NCI-H1105 (cell line): ENCODE data around the gene AP5Z1.

ENCODE experiments used
- DNase-seq: peaks from one replicate; lab custom pipeline; 2025; lab: John Stamatoyannopoulos, UW

Gene AP5Z1, protein sequence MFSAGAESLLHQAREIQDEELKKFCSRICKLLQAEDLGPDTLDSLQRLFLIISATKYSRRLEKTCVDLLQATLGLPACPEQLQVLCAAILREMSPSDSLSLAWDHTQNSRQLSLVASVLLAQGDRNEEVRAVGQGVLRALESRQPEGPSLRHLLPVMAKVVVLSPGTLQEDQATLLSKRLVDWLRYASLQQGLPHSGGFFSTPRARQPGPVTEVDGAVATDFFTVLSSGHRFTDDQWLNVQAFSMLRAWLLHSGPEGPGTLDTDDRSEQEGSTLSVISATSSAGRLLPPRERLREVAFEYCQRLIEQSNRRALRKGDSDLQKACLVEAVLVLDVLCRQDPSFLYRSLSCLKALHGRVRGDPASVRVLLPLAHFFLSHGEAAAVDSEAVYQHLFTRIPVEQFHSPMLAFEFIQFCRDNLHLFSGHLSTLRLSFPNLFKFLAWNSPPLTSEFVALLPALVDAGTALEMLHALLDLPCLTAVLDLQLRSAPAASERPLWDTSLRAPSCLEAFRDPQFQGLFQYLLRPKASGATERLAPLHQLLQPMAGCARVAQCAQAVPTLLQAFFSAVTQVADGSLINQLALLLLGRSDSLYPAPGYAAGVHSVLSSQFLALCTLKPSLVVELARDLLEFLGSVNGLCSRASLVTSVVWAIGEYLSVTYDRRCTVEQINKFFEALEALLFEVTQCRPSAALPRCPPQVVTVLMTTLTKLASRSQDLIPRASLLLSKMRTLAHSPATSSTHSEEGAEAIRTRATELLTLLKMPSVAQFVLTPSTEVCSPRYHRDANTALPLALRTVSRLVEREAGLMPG

DNA sequence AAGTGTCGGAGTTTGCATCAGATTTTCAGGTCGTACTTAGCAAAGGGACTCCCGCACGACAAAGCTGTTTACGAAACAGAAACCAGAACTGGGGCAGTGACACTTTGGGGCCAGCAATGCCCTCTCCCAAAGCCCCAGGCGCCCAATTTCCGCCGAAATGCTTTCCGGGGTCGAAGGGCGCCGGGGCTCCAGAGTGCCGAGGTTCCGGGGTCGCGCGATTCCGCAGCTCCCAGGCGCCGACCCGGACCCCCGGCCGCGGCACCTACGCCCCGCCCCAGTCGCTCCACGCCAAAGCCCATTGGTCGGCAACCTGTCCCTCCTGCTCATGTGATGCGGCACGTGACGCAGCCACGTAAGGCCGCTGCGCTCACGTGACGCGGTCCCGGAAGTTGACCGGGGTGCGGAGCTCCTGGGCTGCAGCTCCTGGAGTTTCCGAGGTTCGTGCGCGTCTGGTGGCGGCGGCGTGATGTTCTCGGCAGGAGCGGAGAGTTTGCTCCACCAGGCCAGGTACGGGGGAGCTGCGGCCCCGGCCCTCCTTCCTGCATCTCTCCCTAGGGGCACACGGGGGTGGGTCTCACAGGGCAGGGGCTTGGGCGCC is at the start of gene AP5Z1:
Gene AP5Z1 (plus strand): TSS at position 374 of the 598 bp plus-strand sequence. CDS start 93 bp downstream, at position 467.
- DNase-seq, result peak; percentile 95

DNA sequence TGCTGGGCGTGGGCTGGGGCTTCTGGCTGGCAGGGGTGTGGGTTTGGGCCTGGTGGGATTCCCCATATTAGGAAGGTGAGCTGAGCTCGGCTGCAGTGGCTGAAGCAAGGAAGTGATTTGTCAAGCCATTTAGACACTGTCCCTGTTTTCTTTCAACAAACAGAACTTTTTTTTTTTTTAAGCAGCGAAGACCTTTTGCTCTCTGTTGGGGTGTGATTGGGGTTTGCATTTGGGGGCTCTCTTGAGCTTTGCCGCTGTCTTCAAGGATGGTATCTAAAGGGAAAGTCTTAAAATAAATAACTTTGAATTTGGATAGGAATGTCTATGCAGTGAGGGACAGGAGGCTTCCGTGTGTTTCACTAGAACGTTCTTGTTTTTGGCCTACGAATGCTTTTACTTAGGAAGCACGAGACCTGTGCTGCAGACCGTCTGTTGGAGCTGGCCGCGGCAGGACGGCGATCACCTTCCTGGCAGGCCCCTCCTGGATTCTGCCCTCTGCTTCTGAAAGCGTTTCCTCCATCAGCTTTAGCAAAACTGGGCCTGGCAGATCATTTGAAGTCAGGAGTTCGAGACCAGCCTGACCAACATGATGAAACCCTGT is 49.5 kb upstream of the AP5Z1 start:
- DNase-seq, result no peak

DNA sequence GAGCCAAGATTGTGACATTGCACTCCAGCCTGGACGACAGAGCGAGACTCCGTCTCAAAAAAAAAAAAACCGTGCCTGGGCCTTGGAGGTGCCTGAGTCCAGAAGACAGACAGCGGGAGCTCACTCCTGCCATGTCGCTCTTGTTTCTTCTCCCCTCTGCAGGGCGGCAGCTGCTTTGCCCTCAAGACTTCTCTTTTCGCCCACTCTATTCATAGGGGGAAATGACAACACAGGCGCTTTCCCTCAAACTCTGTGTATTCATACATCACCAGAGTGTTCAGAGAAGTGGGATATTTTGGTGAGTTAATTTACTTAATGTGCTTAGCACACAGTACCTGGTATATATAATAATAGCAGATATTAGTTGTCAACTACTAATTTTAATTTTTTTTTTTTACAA is 48.9 kb upstream of the AP5Z1 start:
- no peak for DNase-seq

DNA sequence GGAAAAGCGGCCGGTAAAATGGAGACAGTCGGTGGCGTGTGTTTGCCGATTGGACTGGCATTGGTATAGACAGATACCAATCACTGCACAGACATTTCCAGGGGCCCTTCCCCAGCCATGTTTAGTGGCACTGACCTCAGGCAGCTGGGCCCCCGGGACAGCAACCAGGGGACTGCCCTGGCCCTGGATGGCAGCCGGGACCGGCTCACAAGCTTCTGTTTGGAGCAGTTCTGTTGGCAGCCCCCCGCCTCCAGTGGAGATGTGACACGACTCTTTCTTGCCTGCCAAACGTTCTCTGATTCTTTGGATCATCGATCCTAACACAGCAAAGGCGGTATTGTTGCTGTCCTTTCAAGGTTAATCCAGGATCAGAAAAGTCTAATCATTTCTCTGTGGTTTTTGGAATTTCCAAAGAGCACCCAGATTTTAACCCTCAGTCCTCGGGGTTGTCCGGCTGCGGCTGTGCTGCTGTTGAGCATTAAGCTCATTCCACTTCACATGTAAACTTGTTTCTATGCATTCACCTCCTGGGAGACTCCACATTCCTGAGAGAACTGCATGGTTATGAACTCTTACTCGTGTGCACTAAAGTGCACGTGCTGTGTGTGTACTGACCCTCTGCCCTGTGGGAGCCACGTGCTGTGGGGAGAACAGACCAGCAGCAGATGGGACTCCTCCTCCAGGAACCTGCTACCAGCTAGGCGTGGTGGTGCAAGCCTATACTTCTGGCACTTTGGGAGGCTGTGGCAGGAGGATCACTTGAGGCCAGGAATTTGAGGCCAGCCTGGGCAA is 47.3 kb upstream of the AP5Z1 start:
- no peak for DNase-seq

DNA sequence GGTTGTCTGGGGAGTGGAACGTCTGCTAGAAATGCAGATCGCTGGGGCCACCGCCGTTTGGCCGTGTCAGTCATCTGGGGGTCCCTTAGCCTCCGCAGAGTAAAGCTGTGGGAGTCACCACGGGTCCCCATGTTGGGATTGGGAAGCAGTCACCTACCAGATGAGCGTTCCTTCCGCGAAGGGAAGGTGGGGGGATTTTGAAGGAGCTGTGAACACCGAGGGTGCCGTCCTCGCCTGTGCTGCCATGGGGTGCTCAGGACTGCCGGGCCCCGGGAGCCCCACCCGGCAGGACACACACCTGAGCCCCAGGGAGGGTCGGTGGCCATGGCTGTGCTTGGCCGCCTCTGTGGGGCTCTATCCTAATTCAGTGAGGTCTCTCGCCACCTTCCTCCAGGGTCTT is 46.2 kb upstream of the AP5Z1 start:
- DNase-seq, result no peak

DNA sequence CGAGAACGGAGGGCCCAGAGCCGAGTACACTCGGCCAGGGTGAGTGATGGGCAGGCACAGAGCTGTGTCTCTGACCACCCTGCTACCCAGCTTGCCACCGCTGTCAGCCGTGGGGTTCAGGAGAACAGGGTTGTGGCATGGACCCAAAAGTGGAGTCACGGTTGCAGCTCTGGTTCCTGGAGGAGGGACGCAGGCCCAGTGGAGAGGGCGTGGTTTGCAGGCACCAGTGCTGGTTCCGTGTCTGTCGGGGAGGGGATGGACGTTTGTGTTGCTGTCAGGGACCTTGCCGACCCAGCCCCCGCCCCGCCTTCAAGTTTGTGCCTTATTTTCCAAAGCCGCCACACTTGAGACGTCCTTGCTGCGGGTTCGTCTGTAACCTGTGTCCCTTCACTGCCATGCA is 45.1 kb upstream of the AP5Z1 start:
- no peak for DNase-seq

DNA sequence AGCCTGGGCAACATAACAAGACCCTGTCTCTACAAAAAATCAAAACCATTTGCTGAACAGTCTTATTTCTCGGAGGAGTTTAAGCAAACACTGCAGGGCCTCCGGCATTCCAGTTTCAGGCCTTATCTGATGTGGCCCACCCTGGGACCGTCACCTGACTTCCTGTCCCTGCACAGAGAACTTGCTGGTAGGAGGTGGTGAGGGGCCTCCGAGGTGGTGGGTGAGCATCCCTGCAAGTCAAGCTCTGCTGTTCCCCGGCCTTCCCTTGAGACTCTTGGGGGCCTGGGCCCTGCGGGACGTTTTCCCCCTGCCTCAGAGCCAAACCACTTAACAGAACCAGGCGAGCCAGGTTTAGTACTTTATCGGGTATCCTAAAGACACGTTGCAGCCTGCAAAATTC is 44.5 kb upstream of the AP5Z1 start:
- DNase-seq, result no peak

DNA sequence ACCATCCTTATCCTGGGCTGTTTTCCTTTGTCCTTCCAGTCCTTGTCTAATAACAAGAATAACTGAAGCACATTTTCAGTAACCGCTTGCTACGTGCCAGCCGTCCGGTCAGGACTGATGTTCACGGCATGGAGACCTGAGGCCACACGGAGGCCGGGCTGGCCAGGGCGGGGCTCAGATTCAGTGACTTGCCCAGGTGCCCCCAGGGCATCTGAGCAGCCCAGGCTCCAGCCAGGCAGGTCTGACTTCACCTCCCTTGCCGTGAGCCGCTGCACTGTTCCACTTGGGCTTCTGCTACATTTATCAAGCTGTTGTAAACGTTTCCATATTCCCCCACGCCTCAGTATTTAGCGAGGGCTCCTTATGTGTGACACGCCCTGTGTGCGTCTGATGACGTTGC is 43.6 kb upstream of the AP5Z1 start:
- no peak for DNase-seq

DNA sequence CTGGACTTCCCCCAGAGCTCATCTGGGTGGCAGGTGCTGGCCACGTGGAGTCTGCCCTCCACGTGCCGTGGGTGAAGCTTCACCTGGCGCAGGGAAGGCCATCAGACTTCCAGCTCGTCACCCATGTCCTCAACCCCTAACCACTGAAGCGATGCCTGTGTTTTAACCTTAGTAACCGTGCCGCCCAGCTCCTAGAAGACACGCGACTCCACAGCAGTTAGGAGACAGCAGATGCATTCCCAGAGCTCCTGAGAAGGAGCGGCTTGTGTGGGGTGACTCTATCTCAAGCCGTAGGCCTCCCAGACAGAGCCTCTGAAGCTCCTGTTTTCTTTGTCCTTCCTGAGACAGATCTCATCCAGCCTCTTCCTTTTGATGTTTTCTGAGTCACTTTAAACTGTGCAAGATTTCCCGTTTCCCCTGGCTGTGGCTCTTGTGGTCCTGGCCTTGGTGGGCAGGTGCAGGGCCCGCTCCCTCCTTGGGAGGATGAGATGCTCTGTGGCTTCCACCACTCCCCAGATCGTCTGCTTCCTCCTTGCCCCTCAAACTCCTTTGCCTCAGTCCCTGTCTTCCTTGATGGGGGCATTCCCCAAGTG is 41.4 kb upstream of the AP5Z1 start:
- DNase-seq, result no peak

DNA sequence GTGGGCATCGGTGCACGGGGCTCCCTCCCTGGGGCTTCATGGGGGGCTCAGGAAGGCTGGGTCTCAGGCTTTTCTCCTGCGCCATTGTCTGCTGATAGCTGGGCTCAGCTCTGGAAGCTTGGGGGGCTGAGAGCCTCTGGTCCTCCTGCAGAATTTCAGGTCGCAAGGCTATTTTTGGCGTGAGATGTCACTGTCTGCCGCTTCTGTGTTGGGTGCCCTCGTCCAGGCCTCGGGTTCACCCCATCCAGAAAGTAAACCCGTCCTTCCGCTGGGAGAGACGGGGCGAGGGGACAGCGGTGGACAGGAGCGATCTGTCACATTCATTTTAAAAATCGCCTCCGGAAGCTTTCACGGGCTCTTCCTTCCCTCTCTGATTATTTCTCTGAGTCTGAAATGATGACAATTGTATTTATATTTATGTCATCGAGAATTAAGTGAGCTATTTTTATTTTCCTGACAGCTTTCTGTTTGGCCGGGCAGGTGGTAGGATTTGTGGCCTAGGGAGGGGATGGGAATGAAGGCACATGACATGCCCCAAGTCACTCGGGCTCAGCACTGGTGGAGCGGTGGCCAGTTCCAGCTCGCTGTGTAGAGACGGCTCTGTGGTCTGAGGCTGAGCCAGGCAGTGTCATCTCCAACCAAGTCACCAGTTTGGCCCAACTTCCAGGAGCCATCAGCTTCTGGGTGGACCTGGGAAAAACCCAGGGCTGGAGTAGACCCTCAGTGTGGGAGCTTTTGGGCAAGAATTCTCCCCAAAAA is 40.7 kb upstream of the AP5Z1 start:
- no peak for DNase-seq

DNA sequence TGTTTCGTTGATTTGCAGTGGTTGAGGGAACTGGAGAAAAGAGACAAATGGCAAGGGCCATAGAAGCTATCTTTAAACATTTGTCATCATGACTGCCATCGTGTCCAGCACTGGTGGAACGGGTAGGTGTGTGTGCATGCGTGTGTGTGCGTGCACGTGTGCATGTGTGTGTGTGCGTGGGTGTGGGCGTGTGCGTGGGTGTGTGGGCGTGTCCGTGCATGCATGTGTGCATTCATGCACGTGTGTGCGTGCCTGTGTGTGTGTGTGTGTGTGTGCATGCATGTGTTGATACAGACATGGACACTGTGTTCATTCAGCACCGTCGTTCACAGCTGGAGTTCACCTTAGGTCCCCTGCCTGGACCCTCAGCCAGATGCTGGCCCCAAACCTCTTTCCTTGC is 38.1 kb upstream of the AP5Z1 start:
- DNase-seq, result no peak

DNA sequence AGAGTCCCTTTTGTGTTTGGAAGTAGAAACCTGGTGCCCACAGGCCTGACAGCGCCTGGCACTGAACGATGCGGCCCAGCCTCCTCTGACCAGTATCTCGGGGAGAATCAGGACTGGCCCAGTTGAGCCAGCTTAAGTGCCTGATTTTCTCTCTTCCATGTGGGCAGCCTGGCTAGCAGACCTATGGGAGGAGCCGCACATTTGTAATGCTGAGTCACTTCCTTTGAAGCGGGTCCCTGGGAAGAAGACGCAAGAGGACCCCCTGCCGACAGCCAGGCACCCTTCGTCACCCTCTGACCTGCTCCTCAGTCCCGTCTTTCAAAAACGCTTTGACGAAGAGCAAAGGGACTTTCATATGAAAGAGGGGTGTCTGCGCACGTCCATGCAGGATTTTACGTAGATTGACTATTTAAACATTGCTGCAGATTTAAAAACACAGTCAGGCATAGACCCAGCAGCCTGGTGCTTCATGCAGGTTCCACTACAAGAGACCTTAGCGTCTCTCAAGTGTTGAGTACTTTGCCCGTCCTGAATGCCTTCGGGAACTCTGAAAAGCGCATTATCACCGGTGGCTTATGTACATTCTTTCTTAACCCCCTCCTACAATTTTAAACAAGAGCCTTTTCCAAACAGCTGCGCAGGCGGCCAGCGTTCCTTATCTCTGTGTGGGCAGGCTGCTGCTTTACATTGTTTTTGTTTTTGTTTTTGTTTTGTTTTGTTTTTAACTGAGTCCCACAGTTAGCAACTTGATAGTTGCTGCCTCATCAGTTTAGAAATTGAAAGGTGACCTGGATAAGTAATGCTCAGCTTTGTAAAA is 36.5 kb upstream of the AP5Z1 start:
- DNase-seq, result no peak

DNA sequence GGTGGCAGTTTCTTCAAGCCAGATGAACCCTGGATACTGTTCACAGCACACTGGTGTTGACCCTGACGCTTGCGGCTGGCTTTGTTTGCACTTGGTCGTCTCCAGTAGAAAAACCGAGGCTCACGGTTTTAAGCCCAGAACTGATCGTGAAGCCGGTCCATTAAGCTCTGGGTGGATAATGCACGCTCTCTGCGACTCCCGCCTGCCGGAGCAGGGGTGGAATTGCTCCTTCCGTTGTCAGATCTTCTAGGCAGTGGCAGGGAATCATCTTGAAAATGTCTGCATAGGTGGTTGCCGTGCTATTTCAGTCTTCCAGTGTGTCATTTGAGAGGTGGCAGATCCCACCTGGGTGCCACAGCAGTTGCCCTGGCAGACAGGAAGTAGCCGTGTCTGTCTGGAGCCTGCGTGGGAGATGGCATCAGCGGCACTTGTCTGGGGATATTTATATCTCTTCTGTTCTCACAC is 35.9 kb upstream of the AP5Z1 start:
- no peak for DNase-seq

DNA sequence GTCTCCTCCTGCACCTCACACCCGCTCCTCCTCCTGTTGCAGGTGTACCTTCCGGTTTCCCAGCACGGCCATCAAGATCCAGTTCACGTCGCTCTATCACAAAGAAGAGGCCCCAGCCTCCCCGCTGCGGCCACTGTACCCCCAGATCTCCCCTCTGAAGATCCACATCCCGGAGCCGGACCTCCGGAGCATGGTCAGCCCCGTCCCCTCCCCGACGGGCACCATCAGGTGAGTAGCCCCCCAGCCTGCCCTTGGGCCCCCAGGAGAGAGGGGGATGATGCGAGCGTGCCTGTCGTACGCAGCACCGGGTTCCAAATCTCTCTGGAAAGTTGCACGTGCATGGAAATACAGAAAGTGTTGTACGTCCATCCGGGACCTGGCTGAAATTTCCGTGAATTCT is 34.6 kb upstream of the AP5Z1 start:
- DNase-seq, result no peak

DNA sequence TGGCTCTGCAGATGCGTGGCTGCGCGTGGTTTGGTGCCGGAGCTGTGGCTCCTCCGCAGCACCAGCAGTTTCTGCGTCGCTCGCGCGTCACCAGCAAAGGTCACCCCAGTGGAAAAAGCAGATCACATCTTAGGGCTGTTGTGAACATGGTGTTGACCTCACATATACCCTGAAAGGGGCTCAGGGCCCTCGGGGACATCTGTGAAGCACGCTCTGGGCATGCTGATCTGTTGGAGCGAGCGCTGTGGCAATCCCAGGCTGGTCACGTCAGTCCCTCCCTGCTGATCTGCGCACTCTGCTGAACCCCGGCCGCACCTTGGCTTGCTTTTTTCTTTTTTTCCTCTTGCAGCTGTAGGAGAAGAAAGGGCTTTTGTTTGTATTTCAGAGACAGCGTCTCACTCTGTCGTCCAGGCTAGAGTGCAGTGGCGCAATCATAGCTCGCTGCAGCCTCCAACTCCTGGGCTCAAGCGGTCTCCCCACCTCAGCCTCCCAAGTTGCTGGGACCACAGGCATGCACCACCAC is 33.3 kb upstream of the AP5Z1 start:
- no peak for DNase-seq

DNA sequence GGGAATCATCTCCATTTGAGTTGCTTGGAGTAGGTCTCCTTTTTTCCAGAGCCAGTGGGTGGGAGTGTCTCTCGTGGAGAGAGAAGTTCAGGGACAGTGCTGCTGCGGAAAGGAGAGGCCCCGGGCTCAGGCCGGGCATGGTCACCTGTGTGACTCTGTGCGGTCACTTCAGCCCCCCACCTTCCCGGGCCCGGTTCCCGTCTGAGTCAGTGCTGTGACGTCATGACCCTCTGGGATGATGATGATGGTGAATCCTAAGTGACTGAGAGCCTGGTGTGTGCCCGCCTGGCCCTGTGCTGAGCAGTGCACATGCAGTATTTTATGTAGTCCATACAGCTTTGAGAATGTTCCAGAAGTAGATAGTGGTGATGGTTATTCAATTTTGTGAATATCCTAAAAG is 32.6 kb upstream of the AP5Z1 start:
- no peak for DNase-seq

DNA sequence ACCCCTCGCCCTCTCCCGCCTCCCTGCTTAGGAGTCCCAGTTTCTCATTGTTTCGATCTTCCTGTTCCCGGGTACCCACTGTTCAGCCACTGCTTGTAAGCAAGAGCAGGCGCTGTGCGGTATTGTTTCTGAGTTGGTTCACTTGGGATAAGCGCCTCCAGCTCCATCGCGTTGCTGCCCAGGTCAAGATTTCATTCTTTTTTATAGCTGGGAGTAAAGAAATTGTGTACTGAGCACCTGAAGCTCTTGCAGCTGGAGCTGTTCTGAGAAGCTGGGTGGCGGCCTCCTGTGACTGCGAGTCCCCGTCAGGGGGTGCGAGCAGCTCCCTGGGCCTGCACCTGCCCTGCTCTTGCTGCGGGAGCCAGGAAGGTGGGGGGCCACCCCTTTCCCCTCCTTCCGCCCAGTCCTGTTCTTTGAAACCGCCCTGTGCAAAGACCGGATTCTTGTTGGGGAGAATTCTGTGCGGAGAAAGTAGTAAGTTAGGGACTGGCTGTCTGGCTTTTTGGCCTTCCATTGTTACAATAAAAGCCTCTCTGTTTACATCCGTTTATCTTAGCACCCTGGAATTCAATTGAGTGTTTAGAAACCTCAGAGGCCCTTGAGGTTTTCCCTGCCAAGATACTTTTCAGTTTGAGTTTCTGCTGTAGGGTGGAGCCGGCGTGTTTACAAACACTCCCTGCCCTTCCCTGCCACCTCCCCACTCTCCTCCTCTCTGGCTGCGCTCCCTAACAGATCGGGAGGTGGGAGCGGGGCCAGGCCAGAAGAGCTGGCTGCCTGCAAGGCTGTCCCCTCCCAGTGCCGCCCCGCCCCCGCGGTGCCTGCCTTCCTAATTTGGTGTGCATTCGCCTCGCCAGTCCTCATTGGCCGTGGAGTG is 30.8 kb upstream of the AP5Z1 start:
- peak; percentile 97 for DNase-seq

DNA sequence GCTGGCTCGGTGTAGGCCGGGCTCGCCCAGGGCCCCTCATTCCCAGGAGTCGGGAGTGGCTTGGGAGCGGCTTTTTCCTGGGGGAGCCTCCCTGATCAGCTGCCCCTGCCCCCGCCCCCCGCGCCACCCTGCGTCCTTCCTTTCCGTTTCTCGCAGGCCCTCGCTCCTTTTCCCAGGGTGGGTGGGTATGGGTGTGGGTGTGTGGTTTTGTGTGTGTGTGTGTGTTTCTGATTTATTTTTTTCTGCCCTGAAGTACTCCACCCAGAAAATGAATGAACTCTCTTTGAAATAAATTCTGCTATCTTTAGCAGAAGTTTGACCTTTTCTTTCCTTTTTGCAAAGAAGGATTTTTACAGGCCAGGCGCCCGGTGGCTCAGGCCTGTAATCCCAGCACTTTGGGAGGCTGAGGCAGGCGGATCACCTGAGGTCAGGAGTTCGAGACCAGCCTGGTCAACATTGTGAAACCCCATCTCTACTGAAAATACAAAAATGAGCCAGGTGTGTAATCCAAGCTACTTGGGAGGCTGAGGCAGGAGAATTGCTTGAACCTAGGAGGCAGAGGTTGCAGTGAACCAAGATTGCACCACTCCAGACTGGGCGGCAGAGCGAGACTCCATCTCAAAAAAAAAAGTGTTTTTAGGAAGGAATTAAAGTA is 30.0 kb upstream of the AP5Z1 start:
- no peak for DNase-seq
